ENCODE results near the gene BTG2.

The BTG2 gene

DNA sequence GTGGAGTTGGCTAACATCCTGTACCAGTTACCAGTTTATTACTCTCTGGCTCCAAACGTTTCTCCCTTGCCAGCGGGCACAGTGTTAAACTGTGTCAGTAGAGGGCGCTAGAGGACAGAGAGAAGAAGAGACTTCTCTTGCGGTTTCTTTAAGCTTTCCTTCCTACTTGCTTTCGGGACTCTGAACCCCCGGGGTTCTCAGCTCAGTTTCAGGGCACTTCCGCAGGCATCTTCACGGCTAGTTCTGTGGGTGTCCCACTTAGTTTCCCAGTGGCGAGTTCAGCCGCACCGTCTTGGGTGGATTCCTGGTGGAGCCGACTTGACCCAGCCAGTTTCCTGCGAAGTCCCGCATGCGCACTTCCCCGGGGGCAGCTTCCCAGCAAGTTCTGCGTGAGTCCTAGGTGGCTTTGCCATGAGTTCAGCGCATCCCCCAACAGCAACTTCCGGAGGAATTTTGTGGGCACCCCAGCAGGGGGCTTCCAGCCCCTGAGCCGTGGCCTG, 37.9 kb upstream of the BTG2 start:
- no peaks in the 10 kb centered on the region for H3K36me3 ChIP-seq (replicated peaks)
- H3K27me3 ChIP-seq (replicated peaks), result no peaks in the 10 kb centered on the region
- DNase-seq, result peak; percentile 73
- in situ Hi-C loops (cut with HindIII; ENCODE audit: low pct_ligation_motif_present, low sequenced_read_pairs), result no loop called here
- peak; percentile 96 for TF ChIP-seq CTCF (IDR thresholded peaks at IDR 0.05; ENCODE audit: low read depth, low read length, missing control alignments)
- H3K4me3 ChIP-seq (ENCODE audit: low read depth, low read length), result peak overlapping the region; percentile 63
- H3K27ac ChIP-seq, result no peak overlapping the region

DNA sequence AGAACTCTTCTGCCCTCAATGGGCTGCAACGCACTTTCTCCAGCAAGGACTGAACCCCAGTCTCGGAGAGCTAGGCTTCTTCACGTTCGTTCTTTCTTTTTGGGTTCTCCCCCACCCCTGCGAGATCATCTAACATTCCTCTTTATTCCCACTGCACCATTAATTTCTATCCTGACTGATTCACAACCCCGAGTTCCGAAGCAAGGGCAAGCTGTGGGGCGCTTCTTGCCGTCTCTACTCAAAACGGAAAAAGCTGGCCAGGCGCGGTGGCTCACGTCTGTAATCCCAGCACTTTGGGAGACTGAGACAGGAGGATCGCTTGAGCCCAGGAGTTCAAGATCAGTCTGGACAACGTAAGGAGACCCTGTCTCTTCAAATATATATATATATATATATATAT, 37.4 kb upstream of the BTG2 start:
- no peak for TF ChIP-seq CTCF (IDR thresholded peaks at IDR 0.05; ENCODE audit: low read depth, low read length, missing control alignments)
- Histone ChIP-seq H3K27me3 (replicated peaks) (no peaks in the 10 kb centered on the region), H3K27ac (no peak overlapping the region), H3K36me3 (replicated peaks) (no peaks in the 10 kb centered on the region), H3K4me3 (ENCODE audit: low read depth, low read length) (peak overlapping the region; percentile 63)
- no peak for DNase-seq
- in situ Hi-C loops (cut with HindIII; ENCODE audit: low pct_ligation_motif_present, low sequenced_read_pairs), result no loop called here

DNA sequence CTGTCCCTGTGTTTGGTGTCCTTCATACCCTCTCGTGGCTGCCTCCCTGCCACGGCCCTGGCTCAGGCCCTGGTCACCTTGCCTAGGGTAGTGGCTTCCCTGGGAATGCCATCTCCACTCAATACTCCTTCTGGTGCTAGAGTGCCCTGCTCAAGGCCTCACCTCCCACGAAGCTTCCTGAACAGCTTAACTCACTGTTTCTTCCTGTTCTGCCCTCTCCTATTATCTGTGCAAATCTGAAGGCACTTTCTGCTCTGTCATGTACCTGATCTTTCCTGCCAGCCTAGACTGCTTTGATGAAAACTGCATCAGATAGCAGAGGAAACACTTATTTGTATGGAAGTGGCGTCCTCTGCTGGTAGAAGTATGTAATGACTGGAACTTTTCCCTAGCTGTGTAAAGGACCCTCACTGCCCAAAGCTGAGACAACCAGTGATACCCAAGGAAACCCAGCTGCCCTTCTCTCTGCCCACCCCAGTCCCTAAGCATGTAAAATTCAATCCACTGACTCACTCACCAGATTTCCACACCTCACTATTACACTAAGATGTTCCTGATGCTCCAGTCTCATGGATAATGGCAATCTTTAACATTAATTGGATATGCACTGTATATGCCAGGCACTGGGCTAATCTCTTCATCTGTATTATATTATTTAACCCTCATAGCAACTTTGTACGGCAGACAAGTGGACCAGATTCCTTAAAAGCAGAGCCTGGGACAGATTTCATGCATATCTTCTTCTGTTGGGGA, 36.2 kb upstream of the BTG2 start:
- no peaks in the 10 kb centered on the region for H3K36me3 ChIP-seq (replicated peaks)
- no peak overlapping the region for H3K4me3 ChIP-seq (ENCODE audit: low read depth, low read length)
- no peaks in the 10 kb centered on the region for H3K27me3 ChIP-seq (replicated peaks)
- peak; percentile 88 for TF ChIP-seq CTCF (IDR thresholded peaks at IDR 0.05; ENCODE audit: low read depth, low read length, missing control alignments)
- peak; percentile 73 for DNase-seq
- in situ Hi-C loops (cut with HindIII; ENCODE audit: low pct_ligation_motif_present, low sequenced_read_pairs), result no loop called here
- no peak overlapping the region for H3K27ac ChIP-seq

- no peaks in the 10 kb centered on the region for H3K36me3 ChIP-seq (replicated peaks)
- H3K27ac ChIP-seq, result no peak overlapping the region
- H3K4me3 ChIP-seq (ENCODE audit: low read depth, low read length), result no peak overlapping the region
- DNase-seq, result no peak
- in situ Hi-C loops (cut with HindIII; ENCODE audit: low pct_ligation_motif_present, low sequenced_read_pairs), result no loop called here
- H3K27me3 ChIP-seq (replicated peaks), result no peaks in the 10 kb centered on the region
- TF ChIP-seq CTCF (IDR thresholded peaks at IDR 0.05; ENCODE audit: low read depth, low read length, missing control alignments), result no peak
Observed at GRCh38 chr1:203269654-203270020, 35.7 kb upstream of the BTG2 start.

DNA sequence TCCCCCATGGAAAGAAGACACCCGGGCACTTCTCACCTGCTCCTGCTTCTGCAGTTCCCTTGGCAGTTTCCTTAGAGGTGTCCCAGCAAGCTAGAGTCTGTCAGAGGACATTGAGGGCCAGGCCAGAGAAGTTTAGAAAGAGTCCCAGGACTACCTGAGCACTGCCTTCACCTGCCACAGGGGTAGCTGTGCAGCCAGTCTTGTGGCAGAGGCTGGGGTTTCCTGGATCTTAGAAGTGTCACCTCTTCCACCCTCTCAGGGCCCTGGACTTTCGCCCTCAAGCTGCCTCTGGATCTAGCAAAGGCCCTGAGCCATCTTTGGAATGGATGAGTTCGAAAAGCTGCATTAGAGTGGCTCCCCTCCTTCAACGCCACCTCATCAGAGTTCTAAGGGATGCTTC, 34.9 kb upstream of the BTG2 start:
- H3K27ac ChIP-seq, result no peak overlapping the region
- no peak for TF ChIP-seq CTCF (IDR thresholded peaks at IDR 0.05; ENCODE audit: low read depth, low read length, missing control alignments)
- no peak for DNase-seq
- no peak overlapping the region for H3K4me3 ChIP-seq (ENCODE audit: low read depth, low read length)
- H3K36me3 ChIP-seq (replicated peaks), result no peaks in the 10 kb centered on the region
- no peaks in the 10 kb centered on the region for H3K27me3 ChIP-seq (replicated peaks)
- in situ Hi-C loops (cut with HindIII; ENCODE audit: low pct_ligation_motif_present, low sequenced_read_pairs), result no loop called here
